NCI-H146 (cell line): ENCODE results near the gene CHTF18.
A peak's percentile ranks its signal among the peaks of the same experiment; 100 is the strongest.

ENCODE experiments used
- DNase-seq: peaks from one replicate; lab custom pipeline; 2025; lab: John Stamatoyannopoulos, UW

Gene CHTF18

DNA sequence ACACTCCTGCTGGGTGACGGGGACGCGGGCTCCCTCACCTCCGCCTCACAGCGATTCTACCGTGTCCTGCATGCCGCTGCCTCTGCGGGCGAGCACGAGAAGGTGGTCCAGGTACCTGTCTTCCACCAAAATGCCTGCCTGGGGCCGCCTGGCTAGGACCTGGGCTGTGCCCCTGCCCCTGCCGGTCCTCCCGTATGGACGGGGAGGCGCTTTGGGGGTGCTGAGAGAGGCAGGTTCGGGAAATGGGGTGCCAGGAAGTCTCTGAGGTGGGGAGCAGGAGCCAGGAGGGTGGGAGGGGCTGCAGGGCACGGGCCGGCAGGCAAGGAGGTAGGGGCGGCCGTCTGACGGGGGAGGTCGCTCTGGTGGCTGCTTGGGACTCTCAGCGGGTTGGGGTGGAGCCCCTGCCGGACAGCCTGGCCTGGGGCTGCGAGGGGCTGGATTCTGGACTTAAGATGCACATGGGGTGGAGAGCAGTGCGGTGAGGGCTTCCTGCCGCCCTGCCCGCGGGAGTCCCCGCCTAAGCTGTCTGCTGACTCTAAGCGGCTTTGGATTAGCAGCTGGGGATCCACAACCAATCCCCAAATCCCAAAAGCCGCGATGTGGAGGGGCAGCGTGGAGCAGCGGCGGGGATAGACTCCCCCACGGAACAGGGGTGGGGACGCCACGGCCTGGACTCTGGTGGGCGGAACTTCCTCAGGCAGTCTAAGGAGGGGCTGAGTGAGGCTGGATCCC is 5.8 kb downstream of the CHTF18 start:
- DNase-seq: no peak

DNA sequence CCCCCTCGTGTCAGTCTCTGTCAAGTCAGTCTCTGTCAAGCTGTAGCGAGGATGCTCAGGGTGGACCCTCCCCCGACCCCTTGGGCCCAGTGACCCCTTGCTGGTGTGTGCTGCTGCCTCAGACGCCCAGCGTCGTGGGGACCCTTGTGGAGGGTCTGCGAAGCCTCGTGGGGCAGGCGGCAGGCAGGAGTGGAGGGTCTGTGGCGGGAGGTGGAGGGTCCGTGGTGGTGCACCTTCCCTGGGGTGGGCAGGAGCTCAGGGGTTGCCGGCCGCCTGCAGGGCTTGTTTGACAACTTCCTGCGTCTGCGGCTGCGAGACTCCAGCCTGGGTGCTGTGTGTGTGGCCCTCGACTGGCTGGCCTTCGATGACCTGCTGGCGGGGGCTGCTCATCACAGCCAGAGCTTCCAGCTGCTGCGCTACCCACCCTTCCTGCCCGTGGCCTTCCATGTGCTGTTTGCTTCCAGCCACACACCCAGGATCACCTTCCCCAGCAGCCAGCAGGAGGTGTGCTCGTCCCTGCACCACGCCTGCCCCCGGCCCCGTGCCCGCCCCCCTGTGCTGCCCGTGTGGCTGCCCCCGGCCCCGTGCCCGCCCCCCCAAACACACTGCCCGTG is 6.5 kb downstream of the CHTF18 start:
- DNase-seq: no peak

DNA sequence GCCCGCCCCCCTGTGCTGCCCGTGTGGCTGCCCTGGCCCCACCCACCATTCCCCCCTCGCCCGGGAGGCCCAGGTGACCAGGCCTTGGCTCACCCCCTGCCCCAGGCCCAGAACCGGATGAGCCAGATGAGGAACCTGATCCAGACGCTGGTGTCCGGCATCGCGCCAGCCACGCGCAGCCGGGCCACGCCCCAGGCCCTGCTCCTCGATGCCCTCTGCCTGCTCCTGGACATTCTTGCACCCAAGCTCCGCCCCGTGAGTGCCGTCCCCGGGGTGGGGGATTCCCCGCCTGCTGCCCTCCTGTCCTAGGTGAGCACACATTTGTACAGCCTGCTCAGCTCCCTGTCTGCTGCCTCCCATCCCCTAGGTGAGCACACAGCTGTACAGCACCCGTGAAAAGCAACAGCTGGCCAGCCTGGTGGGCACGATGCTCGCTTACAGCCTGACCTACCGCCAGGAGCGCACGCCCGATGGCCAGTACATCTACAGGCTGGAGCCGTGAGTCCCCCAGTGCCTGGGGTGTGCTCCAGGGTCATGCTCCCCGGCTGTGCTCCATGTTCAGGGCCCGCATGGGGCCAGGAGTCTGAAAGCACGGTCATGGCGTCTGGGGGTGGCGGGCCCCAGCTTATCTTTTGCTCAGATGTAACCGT is 7.3 kb downstream of the CHTF18 start:
- DNase-seq: no peak

DNA sequence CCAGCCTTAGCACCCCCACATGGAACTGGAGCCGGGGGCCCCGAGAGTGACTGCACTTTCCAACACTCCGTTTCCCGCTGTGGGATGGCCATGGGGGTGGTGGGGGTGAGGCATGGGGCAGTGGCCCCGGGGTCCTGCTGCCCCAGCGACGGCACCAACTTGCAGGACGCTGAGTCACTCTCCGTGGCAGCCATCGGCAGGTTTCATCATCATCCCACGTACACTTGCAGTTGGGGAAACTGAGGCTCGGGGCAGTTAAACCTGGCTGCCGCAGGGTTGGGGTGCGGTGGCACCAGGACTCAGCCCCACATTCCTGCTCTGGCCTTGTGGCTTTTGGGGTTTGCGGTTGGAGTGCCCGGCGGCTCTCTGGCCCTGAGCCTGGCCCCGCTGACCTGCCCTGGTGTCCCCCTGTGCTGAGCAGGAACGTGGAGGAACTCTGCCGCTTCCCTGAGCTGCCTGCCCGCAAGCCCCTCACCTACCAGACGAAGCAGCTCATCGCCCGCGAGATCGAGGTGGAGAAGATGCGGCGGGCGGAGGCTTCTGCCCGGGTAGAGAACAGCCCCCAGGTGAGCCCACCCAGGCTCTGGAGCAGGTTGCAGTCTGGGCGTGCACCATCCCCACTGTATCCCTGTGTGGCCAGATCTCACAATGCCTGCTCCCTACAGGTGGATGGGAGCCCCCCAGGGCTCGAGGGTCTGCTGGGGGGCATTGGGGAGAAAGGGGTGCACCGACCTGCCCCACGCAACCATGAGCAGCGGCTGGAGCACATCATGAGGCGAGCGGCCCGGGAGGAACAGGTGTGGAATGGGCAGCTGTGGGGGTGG is 8.1 kb downstream of the CHTF18 start:
- no peak for DNase-seq

DNA sequence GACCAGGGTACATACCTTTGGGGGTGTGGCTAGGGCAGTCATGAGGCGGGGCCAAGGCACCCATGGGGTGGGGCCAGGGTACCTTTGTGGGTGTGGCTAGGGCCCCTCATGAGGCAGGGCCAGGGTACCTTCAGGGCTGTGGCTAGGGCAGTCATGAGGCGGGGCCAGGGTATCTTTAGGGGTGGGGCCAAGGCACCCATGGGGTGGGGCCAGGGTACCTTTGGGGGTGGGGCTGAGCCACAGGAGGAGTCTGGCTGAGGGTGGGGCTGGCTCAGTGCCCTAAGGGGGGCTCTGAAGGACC is 8.7 kb downstream of the CHTF18 start:
- DNase-seq: peak; percentile 40

DNA sequence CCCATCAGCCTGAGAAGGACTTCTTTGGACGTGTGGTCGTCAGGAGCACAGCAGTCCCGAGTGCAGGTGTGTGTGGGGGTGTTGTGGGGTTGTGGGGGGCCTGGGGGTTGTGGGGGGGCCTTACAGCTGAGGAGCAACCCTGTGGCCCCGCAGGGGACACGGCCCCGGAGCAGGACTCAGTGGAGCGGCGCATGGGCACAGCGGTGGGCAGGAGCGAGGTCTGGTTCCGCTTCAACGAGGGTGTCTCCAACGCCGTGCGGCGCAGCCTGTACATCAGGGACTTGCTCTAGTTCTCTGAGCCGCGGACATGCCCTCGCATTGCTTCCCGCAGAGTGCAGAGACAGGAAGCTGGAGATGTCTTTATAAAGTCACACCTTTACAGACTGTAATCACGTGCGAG is 9.3 kb downstream of the CHTF18 start:
- DNase-seq: no peak

DNA sequence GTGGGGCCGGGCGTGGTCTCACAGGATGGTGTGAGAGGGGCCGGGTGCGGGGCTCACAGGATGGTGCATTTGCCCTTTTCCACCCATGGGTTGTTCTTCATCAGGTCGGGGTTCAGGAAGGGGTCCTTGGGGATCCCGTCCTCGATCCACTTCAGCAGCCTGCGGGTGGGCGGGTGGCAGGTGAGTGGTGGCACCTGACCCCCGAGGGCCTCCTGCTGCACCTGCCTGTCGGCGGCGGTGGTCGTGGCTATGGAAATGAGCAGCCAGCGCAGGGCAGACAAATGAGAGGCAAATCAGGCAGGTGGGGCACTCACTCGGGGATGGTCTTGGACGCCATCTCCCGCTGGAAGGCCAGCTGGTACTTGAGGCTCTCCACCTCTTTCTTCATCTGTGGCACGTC is 10.2 kb downstream of the CHTF18 start:
- DNase-seq: no peak

DNA sequence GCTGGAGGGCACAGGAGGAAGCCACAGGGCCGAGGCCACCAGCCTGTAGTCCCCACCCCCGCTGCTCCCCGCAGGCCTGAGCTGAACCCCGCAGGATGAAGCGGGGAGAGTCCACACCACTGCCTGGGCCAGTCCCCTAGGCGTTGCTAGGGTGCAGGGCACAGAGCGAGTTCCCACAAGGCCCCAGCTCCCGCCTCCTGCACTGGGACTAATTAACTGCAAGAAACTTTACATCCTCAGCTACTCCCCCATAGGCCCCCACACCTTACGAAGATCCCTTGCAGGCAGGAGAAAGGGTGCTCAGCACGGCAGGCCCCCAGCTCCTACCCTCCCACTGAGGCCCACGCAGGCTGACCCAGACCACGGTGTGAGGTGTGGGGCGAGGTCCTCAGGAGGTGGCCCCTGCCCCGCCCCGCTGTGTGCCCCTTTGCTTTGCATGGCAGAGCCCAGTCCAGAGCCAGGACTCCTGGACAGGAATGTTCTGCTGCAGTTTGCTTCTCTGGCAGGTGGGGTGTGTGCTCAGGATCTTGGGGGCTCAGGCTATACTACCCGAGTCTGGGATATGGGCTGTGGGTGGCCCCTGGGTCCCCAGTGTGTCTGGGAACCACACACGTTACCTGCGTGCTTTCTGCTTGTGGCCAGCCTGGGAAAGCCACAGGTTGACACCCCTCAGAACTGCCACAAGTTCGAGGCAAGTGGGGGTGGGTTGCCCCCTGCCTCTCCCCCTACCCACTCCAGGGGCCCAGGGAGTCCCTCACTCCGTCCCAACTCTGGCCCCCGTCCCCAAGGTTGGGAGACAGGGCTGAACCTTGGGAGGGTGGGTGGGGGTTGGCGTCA is 10.9 kb downstream of the CHTF18 start:
- no peak for DNase-seq

DNA sequence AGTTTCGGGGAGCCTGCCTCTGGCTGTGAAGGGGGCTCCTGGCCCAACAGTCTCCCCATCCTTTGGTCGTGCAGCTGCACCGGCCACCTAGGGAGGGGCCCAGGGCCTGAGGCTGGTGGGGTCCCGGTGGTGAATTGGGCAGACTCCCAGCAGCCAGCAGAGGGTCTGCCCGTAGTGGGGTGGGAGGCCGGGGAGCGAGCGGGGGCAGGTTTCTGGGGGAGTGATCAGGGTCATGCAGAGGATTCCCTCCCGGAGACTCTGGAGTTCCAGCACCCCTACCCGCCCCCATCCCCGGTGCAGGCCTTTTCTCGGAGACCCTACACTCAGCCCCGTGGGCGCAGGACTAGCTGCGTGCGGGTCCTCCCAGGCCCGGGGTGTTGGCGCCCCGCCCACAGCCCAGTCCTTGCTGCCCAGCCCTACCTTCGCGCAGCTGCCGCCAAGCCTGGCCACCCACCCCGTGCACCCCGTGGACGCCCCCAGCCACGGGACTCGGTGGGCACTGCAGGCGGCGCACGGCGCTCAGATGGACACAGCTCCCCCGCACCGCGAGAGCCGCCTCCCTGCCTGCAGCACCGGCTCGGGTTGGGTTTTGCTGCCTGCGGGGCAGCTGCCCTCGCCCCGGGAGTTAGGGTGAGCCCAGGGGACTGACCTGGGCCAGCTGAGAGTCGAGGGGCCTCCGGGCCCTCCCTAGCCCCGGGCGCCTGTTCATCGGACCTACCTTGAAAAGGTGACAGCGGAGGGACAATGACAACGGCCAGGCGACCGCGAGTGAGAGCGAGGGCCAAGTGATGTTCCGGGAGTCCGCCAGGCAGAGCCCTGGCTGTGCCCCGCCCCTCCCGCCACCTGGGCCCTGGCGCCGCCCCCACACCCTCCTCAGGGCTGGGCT is 11.8 kb downstream of the CHTF18 start, which contains the start of gene GNG13:
Gene GNG13 (minus strand): TSS at position 787 of the 886 bp plus-strand sequence. CDS start 1,657 bp downstream, outside the sequence.
- DNase-seq: peak; percentile 48

DNA sequence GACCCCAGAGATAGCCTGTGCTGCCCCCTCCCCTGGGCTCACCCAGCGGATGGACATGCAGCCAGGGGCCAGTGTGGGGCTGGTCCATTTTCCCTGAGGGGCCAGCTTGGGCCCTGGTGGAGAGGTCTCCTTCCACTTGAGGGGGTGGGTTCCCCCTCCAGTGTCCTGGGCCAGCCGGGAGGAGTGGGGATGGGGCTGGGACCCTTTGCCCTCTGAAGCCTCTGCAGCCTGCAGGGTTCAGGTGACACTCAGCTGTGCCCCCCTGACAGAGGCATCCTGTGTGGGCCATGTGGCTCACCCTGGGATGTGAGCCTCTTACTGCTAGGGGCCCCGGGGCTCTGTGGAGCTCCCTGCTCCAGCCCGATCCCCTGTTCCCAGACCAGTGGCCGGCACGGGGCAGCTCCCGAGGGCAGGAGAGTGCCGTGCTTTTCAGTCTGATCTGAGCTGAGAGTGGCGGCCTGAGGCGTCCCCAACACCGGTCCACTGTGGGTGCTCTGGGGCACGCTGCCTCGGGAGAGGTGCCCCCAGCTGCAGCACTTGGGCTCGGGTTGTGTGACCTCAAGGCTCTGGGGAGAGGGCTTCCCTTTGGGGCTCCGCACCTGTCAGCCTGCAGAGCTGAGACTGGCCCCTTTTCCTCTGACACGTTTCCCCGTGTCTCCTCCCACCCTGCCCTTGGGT is 12.6 kb downstream of the CHTF18 start:
- no peak for DNase-seq

DNA sequence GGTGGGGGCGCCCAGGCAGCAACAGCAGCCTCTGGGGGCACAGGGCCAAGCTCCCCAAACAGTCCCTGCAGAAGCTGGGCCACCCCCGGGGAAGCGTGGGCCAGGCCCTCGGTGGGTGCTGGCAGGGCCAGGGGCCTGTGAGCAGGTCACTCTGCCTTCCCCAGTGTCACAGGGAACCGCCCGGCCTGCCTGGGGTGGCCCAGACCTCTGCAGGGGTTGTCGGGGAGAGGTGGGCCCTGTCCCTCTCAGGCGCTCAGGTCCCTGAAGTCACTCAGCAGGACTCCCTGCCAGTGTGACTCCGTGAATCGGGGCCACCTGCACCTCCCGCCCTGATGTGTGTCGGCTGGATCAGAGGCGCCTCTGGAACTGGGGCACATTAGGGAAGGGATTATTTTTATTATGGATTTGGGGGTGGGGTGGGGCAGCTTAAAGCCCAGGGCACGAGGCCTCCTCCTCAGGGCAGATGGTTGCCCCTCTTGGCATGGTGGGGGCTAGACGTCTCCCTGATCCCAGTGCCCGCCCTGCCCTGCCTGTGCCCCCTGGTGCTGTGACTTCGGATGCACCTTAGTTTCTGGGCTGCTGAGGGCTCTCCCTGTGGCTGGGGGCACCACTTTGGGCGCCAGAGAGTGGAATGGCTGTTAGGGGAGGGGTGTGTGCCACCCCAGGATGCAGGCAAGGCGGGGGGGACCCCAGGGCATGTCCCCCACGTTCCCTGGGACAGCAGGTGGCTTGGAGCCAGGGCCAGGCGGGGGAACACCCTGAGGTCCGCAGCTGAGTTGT is 13.4 kb downstream of the CHTF18 start:
- DNase-seq: no peak

DNA sequence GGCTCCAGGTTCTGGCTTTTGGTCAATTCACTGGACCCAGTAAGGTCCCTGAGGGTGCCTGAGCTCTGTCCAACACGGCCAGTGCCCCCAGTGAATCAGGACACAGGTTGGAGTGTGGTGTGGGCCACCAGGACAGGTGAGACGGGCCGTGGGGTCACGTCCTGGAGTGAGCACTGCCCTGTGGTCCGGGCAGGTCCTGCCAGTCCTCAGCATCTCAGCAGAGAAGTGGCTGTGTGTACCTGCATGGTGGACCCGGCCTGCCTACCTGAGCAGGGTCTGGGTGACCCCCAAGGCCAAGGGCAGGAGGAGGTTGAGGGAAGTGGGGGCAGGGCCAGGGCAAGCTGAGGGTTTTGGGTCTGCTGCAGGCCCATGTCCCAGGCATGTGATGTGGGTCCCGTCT is 14.0 kb downstream of the CHTF18 start:
- no peak for DNase-seq

DNA sequence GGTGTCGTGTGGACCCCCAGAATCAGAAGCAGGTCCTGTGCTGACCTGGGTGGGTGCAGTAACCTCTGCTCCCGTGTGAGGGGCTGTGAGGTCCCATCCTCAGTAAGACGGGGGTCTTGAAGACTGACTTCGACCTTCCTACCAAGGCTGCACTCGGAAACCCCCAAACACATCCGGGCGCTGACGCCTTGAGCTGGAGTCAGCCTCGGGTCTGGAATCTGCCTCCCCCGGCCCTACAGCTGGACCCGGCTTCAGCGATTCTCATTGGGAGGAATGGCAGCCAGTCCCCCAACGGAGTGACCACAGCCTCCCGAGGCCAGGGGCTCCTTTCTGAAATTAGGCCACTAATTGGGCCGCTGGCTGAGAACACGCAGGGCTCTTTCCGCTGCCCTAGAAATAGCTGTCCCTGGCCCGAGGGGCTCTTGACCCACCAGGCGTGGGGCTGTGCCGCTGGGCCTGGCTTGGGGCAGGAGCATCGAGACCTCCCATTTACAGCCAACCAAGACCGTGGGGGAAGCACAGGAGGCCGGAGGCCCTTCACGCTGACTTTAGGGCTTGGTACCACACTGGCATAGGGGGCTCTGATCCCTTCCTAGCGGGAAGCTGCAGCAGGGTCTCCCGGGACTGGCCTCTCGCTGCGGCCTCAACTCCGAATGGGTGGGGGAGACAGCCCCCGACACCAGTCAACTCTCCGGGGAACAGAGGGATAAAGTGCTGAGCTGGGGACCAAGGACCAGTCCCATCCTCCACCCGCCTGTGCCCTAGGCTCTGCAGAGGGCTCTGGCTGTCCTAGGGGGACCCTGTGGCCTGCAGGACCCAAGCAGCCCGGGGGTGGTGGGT is 14.7 kb downstream of the CHTF18 start:
- no peak for DNase-seq

DNA sequence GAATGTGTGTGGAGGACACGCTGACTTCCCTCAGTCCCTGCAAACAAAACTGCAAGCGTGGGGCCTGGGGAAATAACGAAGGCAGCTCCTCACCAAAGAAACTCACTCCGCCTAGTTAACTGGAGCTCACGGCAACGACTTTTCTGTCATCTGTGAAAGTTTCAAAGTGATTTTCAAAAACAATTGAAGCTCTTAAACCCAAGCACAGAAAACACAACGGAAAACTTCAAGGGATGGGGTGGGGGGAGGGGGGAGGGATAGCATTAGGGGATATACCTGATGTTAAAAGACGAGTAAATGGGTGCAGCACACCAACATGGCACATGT is 15.3 kb downstream of the CHTF18 start:
- DNase-seq: no peak

DNA sequence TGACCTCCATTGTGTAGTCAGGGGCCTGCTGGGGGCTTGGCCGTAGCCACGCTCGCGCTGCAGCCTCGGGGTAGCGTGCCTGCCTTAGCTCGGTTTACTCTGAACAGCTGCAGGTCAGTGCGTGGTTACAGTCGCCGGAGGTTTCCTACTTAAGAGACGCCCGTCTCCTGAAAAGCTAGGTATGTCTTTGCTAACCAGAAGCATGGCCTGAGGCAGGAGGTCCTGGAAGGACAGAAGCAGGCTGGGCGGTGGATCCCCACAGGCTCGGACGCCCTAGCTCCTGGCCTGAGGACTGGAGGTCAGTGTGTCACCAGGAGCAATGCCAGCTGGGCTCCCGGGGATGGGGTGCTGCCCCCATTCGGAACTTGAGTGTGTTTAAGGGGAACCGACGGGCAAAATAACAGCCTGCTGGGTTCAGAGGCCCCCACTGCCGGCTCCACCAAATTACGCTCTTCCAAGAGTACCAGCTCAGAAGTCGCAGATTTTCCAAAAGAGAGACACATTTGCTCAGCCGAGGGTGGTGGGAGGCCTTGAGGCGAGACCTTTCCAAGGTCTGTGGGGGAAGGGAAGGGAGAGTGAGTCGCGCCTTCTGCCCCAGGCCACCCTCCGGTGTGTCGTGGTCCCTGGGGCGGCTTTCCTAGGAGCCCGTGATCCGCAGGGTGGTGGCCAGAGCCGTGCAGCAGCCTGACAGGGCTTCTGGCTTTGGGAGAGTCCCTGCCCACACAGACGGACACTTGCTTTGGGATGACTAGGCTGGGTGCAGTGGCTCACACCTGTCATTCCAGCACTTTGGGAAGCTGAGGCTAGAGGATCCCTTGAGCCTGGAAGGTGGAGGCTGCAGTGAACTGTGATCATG is 16.0 kb downstream of the CHTF18 start:
- DNase-seq: no peak

DNA sequence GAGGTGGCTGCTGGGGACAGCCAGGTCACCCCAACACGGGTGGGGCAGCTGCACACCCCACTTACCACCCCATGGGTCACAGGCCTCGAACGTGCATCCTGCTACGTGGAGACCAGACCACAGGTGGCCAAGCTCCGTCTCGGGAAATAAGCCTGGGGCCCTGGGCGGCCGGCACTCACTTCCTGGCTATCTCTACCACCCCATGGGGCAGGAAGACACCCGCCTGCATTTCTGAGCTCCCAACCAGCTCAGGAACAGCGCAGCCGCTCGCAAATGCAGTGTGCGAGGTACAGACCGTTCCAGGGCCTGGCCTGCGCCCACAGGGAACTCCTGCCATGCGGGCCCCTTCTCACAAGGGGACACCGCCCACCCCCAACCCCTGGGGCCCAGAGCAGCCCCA is 17.1 kb downstream of the CHTF18 start:
- DNase-seq: no peak

DNA sequence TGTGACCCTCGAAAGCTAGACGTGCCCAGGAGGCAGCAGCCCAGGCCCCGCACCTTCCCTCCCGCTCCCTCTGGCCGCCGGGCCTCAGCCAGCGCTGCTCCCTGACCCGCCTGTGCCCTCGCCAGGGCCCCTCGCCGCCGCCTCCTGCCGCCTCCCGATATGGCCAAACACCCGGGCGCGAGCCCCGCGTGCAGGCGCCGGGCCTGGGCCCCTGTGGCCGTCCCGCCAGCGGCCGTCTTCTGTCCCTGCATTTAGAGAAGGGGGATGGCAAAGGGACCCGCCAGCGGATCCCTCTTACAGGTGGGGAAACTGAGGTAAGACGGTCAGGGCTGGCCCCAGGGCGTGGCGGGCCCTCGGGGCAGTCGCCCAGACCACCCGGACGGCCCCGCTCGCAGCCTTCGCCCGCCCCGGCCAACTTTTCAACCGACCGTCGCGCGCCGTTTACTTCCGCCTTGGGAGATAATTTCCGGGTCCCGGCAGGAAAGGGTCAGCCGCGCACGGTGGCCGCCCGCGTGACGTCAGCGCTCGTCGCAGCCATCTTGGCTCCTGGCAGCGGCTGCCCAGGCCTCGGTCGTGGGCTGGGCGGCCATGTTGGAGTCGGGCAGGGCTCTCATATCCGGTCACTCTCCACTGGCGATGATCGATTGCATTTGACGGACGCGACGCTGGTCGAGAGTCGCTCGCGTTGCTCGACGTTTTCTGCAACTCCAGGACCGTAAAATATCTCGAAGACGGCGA is 19.1 kb downstream of the CHTF18 start:
- peak; percentile 97 for DNase-seq
